ENCODE data around the gene CENPA. TPM values are rescaled to one million over a fixed set of nuclear protein-coding genes. Genes with fewer than 3 reads are reported as not detected.
A peak's percentile ranks its signal among the peaks of the same experiment; 100 is the strongest.

The CENPA gene
- total and polyA plus RNA-seq, 2 of the 13 experiments (the other 11 are each of a cell fraction or from before 2014, with no cell fraction given), result 28.5 to 38.5 TPM

- TF ChIP-seq RXRA (CRISPR knock-in tag; IDR thresholded peaks at IDR 0.05) (no peak), ZNF737 (CRISPR knock-in tag; IDR thresholded peaks at IDR 0.05; ENCODE audit: borderline replicate concordance) (no peak), ZNF724P (CRISPR knock-in tag; IDR thresholded peaks at IDR 0.05; ENCODE audit: borderline replicate concordance) (no peak), RBM39 (IDR thresholded peaks at IDR 0.05; ENCODE audit: low read depth, low read length, poor library complexity, severe bottlenecking) (no peak), CERS6 (CRISPR knock-in tag; IDR thresholded peaks at IDR 0.05) (no peak), EP300 (IDR thresholded peaks at IDR 0.05; ENCODE audit: low read depth in 2 of 2, low read length in 2 of 2) (no peak), EP300 (CRISPR knock-in tag; IDR thresholded peaks at IDR 0.05; ENCODE audit: borderline replicate concordance) (no peak), ZBTB40 (IDR thresholded peaks at IDR 0.05) (no peak), ZBTB40 (CRISPR knock-in tag; IDR thresholded peaks at IDR 0.05) (peak; percentile 52; the same call in 1 of the 2 replicates), PAWR (CRISPR knock-in tag; IDR thresholded peaks at IDR 0.05; ENCODE audit: borderline replicate concordance) (no peak), ZNF670 (CRISPR knock-in tag; IDR thresholded peaks at IDR 0.05; ENCODE audit: borderline replicate concordance) (no peak), POLR2AphosphoS2 (IDR thresholded peaks at IDR 0.05; ENCODE audit: low read depth, low read length) (no peak)
- TF ChIP-seq, protein P1, sequence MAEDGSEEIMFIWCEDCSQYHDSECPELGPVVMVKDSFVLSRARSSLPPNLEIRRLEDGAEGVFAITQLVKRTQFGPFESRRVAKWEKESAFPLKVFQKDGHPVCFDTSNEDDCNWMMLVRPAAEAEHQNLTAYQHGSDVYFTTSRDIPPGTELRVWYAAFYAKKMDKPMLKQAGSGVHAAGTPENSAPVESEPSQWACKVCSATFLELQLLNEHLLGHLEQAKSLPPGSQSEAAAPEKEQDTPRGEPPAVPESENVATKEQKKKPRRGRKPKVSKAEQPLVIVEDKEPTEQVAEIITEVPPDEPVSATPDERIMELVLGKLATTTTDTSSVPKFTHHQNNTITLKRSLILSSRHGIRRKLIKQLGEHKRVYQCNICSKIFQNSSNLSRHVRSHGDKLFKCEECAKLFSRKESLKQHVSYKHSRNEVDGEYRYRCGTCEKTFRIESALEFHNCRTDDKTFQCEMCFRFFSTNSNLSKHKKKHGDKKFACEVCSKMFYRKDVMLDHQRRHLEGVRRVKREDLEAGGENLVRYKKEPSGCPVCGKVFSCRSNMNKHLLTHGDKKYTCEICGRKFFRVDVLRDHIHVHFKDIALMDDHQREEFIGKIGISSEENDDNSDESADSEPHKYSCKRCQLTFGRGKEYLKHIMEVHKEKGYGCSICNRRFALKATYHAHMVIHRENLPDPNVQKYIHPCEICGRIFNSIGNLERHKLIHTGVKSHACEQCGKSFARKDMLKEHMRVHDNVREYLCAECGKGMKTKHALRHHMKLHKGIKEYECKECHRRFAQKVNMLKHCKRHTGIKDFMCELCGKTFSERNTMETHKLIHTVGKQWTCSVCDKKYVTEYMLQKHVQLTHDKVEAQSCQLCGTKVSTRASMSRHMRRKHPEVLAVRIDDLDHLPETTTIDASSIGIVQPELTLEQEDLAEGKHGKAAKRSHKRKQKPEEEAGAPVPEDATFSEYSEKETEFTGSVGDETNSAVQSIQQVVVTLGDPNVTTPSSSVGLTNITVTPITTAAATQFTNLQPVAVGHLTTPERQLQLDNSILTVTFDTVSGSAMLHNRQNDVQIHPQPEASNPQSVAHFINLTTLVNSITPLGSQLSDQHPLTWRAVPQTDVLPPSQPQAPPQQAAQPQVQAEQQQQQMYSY (CRISPR knock-in tag; IDR thresholded peaks at IDR 0.05), result no peak
- TF ChIP-seq, protein P2, sequence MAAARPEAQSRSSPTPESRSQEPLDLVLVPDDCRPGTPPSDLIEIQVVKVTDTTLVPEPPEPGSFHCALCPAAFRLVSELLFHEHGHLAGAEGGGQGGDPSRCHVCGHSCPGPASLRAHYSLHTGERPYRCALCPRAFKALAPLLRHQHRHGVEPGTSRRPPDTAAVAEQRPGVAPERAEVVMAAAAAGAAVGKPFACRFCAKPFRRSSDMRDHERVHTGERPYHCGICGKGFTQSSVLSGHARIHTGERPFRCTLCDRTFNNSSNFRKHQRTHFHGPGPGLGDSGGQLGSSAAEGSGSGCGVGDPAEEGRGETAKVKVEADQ (CRISPR knock-in tag; IDR thresholded peaks at IDR 0.05; ENCODE audit: borderline replicate concordance), result no peak
Observed at GRCh38 chr2:26786207-26787028, 562 bp downstream of the CENPA start (continued).

All from HepG2 (cell line).